ENCODE data around the gene PDE10A.

GRCh38 chr6:165702669-165703068 is 39.6 kb upstream of the PDE10A start:
- TF ChIP-seq, protein P1, sequence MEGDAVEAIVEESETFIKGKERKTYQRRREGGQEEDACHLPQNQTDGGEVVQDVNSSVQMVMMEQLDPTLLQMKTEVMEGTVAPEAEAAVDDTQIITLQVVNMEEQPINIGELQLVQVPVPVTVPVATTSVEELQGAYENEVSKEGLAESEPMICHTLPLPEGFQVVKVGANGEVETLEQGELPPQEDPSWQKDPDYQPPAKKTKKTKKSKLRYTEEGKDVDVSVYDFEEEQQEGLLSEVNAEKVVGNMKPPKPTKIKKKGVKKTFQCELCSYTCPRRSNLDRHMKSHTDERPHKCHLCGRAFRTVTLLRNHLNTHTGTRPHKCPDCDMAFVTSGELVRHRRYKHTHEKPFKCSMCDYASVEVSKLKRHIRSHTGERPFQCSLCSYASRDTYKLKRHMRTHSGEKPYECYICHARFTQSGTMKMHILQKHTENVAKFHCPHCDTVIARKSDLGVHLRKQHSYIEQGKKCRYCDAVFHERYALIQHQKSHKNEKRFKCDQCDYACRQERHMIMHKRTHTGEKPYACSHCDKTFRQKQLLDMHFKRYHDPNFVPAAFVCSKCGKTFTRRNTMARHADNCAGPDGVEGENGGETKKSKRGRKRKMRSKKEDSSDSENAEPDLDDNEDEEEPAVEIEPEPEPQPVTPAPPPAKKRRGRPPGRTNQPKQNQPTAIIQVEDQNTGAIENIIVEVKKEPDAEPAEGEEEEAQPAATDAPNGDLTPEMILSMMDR (IDR thresholded peaks at IDR 0.05; ENCODE audit: borderline replicate concordance, extremely low read depth, low read length, poor library complexity, severe bottlenecking) = no peak
- no peak for TF ChIP-seq EZH2 (IDR thresholded peaks at IDR 0.05; ENCODE audit: borderline replicate concordance, low read depth, low read length, severe bottlenecking)

All from DND-41 (cell line).